GM12878 (cell line): ENCODE measurements around the gene THYN1. TPM values are rescaled to one million over a fixed set of nuclear protein-coding genes. Genes with fewer than 3 reads are reported as not detected.
A peak's percentile ranks its signal among the peaks of the same experiment; 100 is the strongest.

Source experiments
- ATAC-seq: fragments of 200-7000 bp; cut with Tn5 transposase; 3 replicates; pipeline ENCODE4 v1.9.1; 2020; ENCODE audit warnings: mild to moderate bottlenecking, moderate library complexity
- BruUV-seq: library from RNA; stranded (reverse); fragments of 400-500 nt; replicated peaks from 2 replicates; lab custom pipeline; 2021; lab: Mats Ljungman, UMichigan
- CTCF ChIA-PET: fragments of 300-600 bp; sonication (Branson Sonifier 250); formaldehyde crosslinking; extraction: SDS; loops from one replicate; lab custom pipeline; 2021; ENCODE audit warnings: inconsistent platforms; lab: Yijun Ruan, JAX
- POLR2A ChIA-PET: fragments of 350-600 bp; formaldehyde crosslinking; extraction: SDS; loops from one replicate; lab custom pipeline; 2021; ENCODE audit warnings: inconsistent platforms; lab: Charles Lee
- RAD21 ChIA-PET: fragments of 300-600 bp; sonication (Branson Sonifier 250); formaldehyde crosslinking; loops from one replicate; lab custom pipeline; 2023; ENCODE audit warnings: antibody characterized with exemption; ENCODE audit not compliant: unreplicated experiment; lab: Charles Lee
- SMC1A ChIA-PET: fragments of 300-600 bp; sonication (Branson Sonifier 250); formaldehyde crosslinking; loops from one replicate; lab custom pipeline; 2023; ENCODE audit not compliant: unreplicated experiment, uncharacterized antibody; lab: Charles Lee
- DNase-seq: peaks from one replicate; pipeline ENCODE4 v3.0.0-alpha.2; 2011; ENCODE audit warnings: low read depth, low spot score
- FAIRE-seq: peaks from 3 replicates; lab custom pipeline; 2011; peaks lifted over from hg19 to GRCh38; lab: Jason Lieb, UNC
- H2AFZ ChIP-seq: 2 replicates; pipeline ENCODE4 v1.6.0; 2011; ENCODE audit warnings: low read depth, low read length, control low read depth; ENCODE audit not compliant: control insufficient read depth
- H3K27ac ChIP-seq: 2 replicates; pipeline ENCODE4 v1.5.1; 2011; ENCODE audit warnings: control low read depth; ENCODE audit not compliant: control insufficient read depth, insufficient read depth
- H3K27me3 ChIP-seq, 2 experiments: replicated peaks in 1 of 2; 2 replicates each; pipeline versions ENCODE4 v1.6.0 to v1.6.1; 2011; ENCODE audit warnings: low read length in 1 of 2; ENCODE audit not compliant: control insufficient read depth in 2 of 2, insufficient read depth in 2 of 2
- H3K36me3 ChIP-seq, 2 experiments: 2 replicates each; pipeline ENCODE4 v1.5.1; 2011; ENCODE audit warnings: low read length in 1 of 2; ENCODE audit not compliant: control insufficient read depth in 2 of 2, insufficient read depth in 2 of 2
- H3K4me1 ChIP-seq: 2 replicates; pipeline ENCODE4 v1.6.1; 2011; ENCODE audit warnings: mild to moderate bottlenecking, low read length, moderate library complexity, mixed read lengths; ENCODE audit not compliant: control insufficient read depth, insufficient read depth
- H3K4me2 ChIP-seq: 2 replicates; pipeline ENCODE4 v1.6.0; 2011; ENCODE audit warnings: control low read depth; ENCODE audit not compliant: control insufficient read depth, insufficient read depth
- H3K4me3 ChIP-seq: fragments of 200-600 bp; sonication (generic); 2 replicates; pipeline ENCODE4 v1.5.1; 2016
- H3K79me2 ChIP-seq: 2 replicates; pipeline ENCODE4 v1.6.0; 2011; ENCODE audit warnings: low read length; ENCODE audit not compliant: control insufficient read depth, insufficient read depth
- H3K9ac ChIP-seq: 2 replicates; pipeline ENCODE4 v1.8.0; 2011; ENCODE audit warnings: low read length, control low read depth, mixed read lengths; ENCODE audit not compliant: control insufficient read depth, insufficient read depth
- H3K9me3 ChIP-seq: replicated peaks from 3 replicates; pipeline ENCODE4 v1.5.1; 2011; ENCODE audit warnings: mild to moderate bottlenecking, low read length; ENCODE audit not compliant: control insufficient read depth, insufficient read depth
- H4K20me1 ChIP-seq: 2 replicates; pipeline ENCODE4 v1.6.0; 2011; ENCODE audit not compliant: control insufficient read depth, insufficient read depth
- CREM ChIP-seq: IDR thresholded peaks from 2 replicates; pipeline ENCODE4 v1.6.1; 2014; ENCODE audit warnings: antibody characterized with exemption, low read depth
- KAT2A ChIP-seq: conservative IDR thresholded peaks from 2 replicates; pipeline ENCODE4 v1.6.1; 2011; ENCODE audit warnings: low read depth, low read length; ENCODE audit not compliant: control insufficient read depth
- MEF2B ChIP-seq: fragments of 450-650 bp; IDR thresholded peaks from 2 replicates; pipeline ENCODE4 v1.6.1; 2018; ENCODE audit warnings: mild to moderate bottlenecking, moderate library complexity; ENCODE audit not compliant: partially characterized antibody, poor library complexity, severe bottlenecking
- MXI1 ChIP-seq: fragments of 150-350 bp; IDR thresholded peaks from 2 replicates; pipeline ENCODE4 v1.6.1; 2011; ENCODE audit warnings: low read depth, mild to moderate bottlenecking, inconsistent platforms, low read length, improper control_type of control experiment
- PAX8 ChIP-seq: fragments of 450-650 bp; IDR thresholded peaks from 2 replicates; pipeline ENCODE4 v1.6.1; 2017; ENCODE audit warnings: mild to moderate bottlenecking, moderate library complexity
- POLR2AphosphoS2 ChIP-seq: IDR thresholded peaks from 2 replicates; pipeline ENCODE4 v1.6.1; 2011; ENCODE audit warnings: low read depth, mild to moderate bottlenecking, low read length, improper control_type of control experiment, moderate library complexity
- RUNX3 ChIP-seq: IDR thresholded peaks from 2 replicates; pipeline ENCODE4 v1.6.1; 2012; ENCODE audit warnings: low read length, inconsistent platforms
- SIX5 ChIP-seq: IDR thresholded peaks from 2 replicates; pipeline ENCODE4 v1.6.1; 2011; ENCODE audit warnings: mild to moderate bottlenecking, low read depth, low read length, moderate library complexity; ENCODE audit not compliant: severe bottlenecking
- STAT3 ChIP-seq: IDR thresholded peaks from 2 replicates; pipeline ENCODE4 v1.6.1; 2011; ENCODE audit warnings: low read depth, low read length, improper control_type of control experiment
- TCF12 ChIP-seq: IDR thresholded peaks from 2 replicates; pipeline ENCODE4 v1.6.1; 2011; ENCODE audit warnings: low read depth, mild to moderate bottlenecking, low read length
- ZNF622 ChIP-seq: fragments of 450-650 bp; IDR thresholded peaks from 2 replicates; pipeline ENCODE4 v1.6.1; 2017; ENCODE audit warnings: mild to moderate bottlenecking, inconsistent platforms
- WGBS: methylation state at CpG from one replicate; pipeline ENCODE4 v1.1.6; 2016; ENCODE audit warnings: low lambda C conversion rate; ENCODE audit not compliant: insufficient replicate concordance, insufficient coverage; ENCODE audit errors: missing lambda C conversion rate; 5-methylcytosine and 5-hydroxymethylcytosine counted together
- in situ Hi-C: fragments of 300-500 bp; cut with MboI; formaldehyde crosslinking; loops from 9 replicates; pipeline ENCODE4 v1.14.3; 2018; ENCODE audit warnings: mixed read lengths
- intact Hi-C: fragments of 100-400 bp; cut with micrococcal nuclease; formaldehyde crosslinking; loops from one replicate; pipeline ENCODE4 v1.14.2; 2022; ENCODE audit not compliant: unreplicated experiment
- polyA plus RNA-seq, 11 experiments: library from polyadenylated mRNA; depleted of rRNA in 4 of 11; unstranded in 6 of 11; stranded (reverse) in 5 of 11; fragments of >200 nt; fragmentation: Nextera tagmentation in 4 of 11; fragmentation: Illumina TruSeq in 1 of 11; extraction: Ambion mirVana in 4 of 11; extraction: Trizol in 1 of 11; gene quantifications; 1 replicate in 1 of 11; 2 replicates in 10 of 11; pipeline versions ENCODE4 v1.2.1 to v1.2.3, GENCODE V29; 2011 to 2016; ENCODE audit warnings: inconsistent platforms in 2 of 11, missing spikeins in 2 of 11, low read depth in 1 of 11
- total RNA-seq, 4 experiments: library from RNA; depleted of rRNA in 3 of 4; stranded (reverse); fragments of >200 nt in 3 of 4; fragmentation: Illumina TruSeq in 1 of 4; extraction: Trizol in 1 of 4; gene quantifications; 2 replicates each; pipeline versions ENCODE4 v1.2.1 to v1.2.3, GENCODE V29; 2013 to 2021
- TF ChIP-seq, protein P1 (sequence below): fragments of 150-350 bp; IDR thresholded peaks from 2 replicates; pipeline ENCODE4 v1.6.1; 2014; ENCODE audit warnings: mild to moderate bottlenecking, low read depth, low read length
- TF ChIP-seq, protein P2 (sequence below): fragments of 450-650 bp; IDR thresholded peaks from 2 replicates; pipeline ENCODE4 v1.6.1; 2017; ENCODE audit warnings: mild to moderate bottlenecking, low read depth, inconsistent platforms; ENCODE audit not compliant: poor library complexity, severe bottlenecking
- TF ChIP-seq, protein P3 (sequence below): IDR thresholded peaks from 2 replicates; pipeline ENCODE4 v1.6.1; 2011; ENCODE audit warnings: mild to moderate bottlenecking, low read depth, low read length, moderate library complexity; ENCODE audit not compliant: insufficient replicate concordance
- TF ChIP-seq, protein P4 (sequence below): fragments of 450-650 bp; IDR thresholded peaks from 2 replicates; pipeline ENCODE4 v1.6.1; 2016; ENCODE audit warnings: mild to moderate bottlenecking

THYN1 gene
- total and polyA plus RNA-seq, 10 of the 15 experiments (the other 5 are each of a cell fraction or from before 2014, with no cell fraction given), result 45.7 to 221 (median 96.3) TPM

DNA sequence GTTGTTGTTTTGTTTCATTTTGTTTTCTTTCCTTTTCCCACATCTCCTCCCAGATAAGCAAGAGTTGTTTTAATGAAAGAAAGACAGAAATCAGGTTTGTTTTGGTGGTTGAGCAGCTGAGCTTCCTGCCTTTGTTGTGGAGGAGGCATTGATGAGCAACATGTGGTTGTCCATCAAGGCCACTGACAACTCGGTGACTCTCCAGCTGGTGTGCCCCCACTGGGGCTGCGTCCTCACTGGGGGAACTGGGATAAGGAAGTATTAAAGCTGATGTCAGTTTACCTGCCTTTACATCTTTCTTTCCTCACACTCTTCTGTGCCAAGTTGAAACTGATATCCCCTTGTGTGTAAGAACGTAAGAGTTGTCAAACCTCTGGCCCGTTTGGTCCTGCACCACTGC, 22.8 kb downstream of the THYN1 start:
- ChIA-PET SMC1A (no interaction called here), POLR2A (no interaction called here), CTCF (interaction anchor here (1.5 to 2.7 kb wide), 3 partner anchors 10 to 23 kb away, joined by 4 to 18 read pairs (median 16); no protein-coding TSS in a partner anchor), RAD21 (no interaction called here)
- H3K4me2 ChIP-seq, result no peak overlapping the region
- no peaks in the 10 kb centered on the region for H3K27me3 ChIP-seq
- in situ Hi-C loops (no loop called here), intact Hi-C loops (no loop called here)
- no peak overlapping the region for H3K9ac ChIP-seq
- no peaks in the 10 kb centered on the region for H3K9me3 ChIP-seq
- no peak overlapping the region for H2AFZ ChIP-seq
- no peak overlapping the region for H3K27ac ChIP-seq
- BruUV-seq, result no TSS peak
- no peak for ATAC-seq
- peaks cover 27% of the 10 kb centered on the region for H3K4me1 ChIP-seq
- no peak for FAIRE-seq
- TF ChIP-seq POLR2AphosphoS2 (no peak), TCF12 (peak; percentile 60; the same call in 1 of the 2 replicates), MXI1 (no peak), PAX8 (no peak), KAT2A (no peak), ZNF622 (no peak), RUNX3 (peak; percentile 77), STAT3 (no peak), CREM (no peak), SIX5 (no peak), MEF2B (no peak)
- TF ChIP-seq, protein P1, sequence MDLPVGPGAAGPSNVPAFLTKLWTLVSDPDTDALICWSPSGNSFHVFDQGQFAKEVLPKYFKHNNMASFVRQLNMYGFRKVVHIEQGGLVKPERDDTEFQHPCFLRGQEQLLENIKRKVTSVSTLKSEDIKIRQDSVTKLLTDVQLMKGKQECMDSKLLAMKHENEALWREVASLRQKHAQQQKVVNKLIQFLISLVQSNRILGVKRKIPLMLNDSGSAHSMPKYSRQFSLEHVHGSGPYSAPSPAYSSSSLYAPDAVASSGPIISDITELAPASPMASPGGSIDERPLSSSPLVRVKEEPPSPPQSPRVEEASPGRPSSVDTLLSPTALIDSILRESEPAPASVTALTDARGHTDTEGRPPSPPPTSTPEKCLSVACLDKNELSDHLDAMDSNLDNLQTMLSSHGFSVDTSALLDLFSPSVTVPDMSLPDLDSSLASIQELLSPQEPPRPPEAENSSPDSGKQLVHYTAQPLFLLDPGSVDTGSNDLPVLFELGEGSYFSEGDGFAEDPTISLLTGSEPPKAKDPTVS, result no peak
- TF ChIP-seq, protein P2, sequence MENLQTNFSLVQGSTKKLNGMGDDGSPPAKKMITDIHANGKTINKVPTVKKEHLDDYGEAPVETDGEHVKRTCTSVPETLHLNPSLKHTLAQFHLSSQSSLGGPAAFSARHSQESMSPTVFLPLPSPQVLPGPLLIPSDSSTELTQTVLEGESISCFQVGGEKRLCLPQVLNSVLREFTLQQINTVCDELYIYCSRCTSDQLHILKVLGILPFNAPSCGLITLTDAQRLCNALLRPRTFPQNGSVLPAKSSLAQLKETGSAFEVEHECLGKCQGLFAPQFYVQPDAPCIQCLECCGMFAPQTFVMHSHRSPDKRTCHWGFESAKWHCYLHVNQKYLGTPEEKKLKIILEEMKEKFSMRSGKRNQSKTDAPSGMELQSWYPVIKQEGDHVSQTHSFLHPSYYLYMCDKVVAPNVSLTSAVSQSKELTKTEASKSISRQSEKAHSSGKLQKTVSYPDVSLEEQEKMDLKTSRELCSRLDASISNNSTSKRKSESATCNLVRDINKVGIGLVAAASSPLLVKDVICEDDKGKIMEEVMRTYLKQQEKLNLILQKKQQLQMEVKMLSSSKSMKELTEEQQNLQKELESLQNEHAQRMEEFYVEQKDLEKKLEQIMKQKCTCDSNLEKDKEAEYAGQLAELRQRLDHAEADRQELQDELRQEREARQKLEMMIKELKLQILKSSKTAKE, result no peak
- TF ChIP-seq, protein P3, sequence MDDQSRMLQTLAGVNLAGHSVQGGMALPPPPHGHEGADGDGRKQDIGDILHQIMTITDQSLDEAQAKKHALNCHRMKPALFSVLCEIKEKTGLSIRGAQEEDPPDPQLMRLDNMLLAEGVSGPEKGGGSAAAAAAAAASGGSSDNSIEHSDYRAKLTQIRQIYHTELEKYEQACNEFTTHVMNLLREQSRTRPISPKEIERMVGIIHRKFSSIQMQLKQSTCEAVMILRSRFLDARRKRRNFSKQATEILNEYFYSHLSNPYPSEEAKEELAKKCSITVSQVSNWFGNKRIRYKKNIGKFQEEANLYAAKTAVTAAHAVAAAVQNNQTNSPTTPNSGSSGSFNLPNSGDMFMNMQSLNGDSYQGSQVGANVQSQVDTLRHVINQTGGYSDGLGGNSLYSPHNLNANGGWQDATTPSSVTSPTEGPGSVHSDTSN, result peak; percentile 15
- TF ChIP-seq, protein P4, sequence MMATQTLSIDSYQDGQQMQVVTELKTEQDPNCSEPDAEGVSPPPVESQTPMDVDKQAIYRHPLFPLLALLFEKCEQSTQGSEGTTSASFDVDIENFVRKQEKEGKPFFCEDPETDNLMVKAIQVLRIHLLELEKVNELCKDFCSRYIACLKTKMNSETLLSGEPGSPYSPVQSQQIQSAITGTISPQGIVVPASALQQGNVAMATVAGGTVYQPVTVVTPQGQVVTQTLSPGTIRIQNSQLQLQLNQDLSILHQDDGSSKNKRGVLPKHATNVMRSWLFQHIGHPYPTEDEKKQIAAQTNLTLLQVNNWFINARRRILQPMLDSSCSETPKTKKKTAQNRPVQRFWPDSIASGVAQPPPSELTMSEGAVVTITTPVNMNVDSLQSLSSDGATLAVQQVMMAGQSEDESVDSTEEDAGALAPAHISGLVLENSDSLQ, result peak; percentile 30; the same call in 1 of the 2 replicates
- WGBS, result 66% methylated on average over 4 of the region's 4 CpGs
- no peaks in the 10 kb centered on the region; a peak in 1 of 4 replicates for H3K36me3 ChIP-seq
- H3K4me3 ChIP-seq, result no peak overlapping the region
- peaks cover 1% of the 10 kb centered on the region for H3K79me2 ChIP-seq
- peaks cover 17% of the 10 kb centered on the region; the same call in 1 of the 2 replicates for H4K20me1 ChIP-seq
- no peak for DNase-seq
